Thyroid gland (tissue), 4 donors: Measurements from ENCODE around the gene RETREG3.

ENCODE experiments used
- CTCF ChIP-seq, 6 experiments: fragments of 200-600 bp in 3 of 6; fragments of 450-650 bp in 3 of 6; sonication (generic) in 3 of 6; IDR thresholded peaks; one replicate each; pipeline ENCODE4 v1.5.1; 2016 to 2019; ENCODE audit warnings: antibody characterized with exemption in 6 of 6, mild to moderate bottlenecking in 2 of 6, inconsistent platforms in 1 of 6, moderate library complexity in 1 of 6
- POLR2A ChIP-seq, 2 donors: fragments of 450-650 bp; IDR thresholded peaks; one replicate each; pipeline ENCODE4 v1.6.1; 2017; ENCODE audit warnings: antibody characterized with exemption in 2 of 2, mild to moderate bottlenecking in 2 of 2, moderate library complexity in 1 of 2

GRCh38 chr17:42547001-42547461 is 62.1 kb downstream of the RETREG3 start:
- TF ChIP-seq CTCF (IDR thresholded peaks at IDR 0.05): no peak
- no peak for TF ChIP-seq POLR2A (IDR thresholded peaks at IDR 0.05)
